Measurements from ENCODE around the gene YY1.

GRCh38 chr14:100314724-100315123 lies 75.8 kb downstream of the YY1 start:
- TF ChIP-seq POLR2A (IDR thresholded peaks at IDR 0.05; ENCODE audit: low read depth, low read length) (no peak), CTCF (conservative IDR thresholded peaks at IDR 0.05; ENCODE audit: low read depth, low read length) (no peak), USF2 (IDR thresholded peaks at IDR 0.05; ENCODE audit: low read depth, low read length) (no peak), BHLHE40 (IDR thresholded peaks at IDR 0.05; ENCODE audit: low read depth, low read length) (no peak), FOS (IDR thresholded peaks at IDR 0.05; ENCODE audit: low read depth, low read length) (no peak), MAZ (IDR thresholded peaks at IDR 0.05; ENCODE audit: borderline replicate concordance, low read depth, low read length) (no peak), MXI1 (IDR thresholded peaks at IDR 0.05; ENCODE audit: borderline replicate concordance, low read depth, low read length) (no peak), RCOR1 (IDR thresholded peaks at IDR 0.05; ENCODE audit: insufficient replicate concordance, low read length) (no peak), MAFK (IDR thresholded peaks at IDR 0.05; ENCODE audit: low read depth, low read length) (no peak), RAD21 (IDR thresholded peaks at IDR 0.05; ENCODE audit: low read length) (no peak)
- TF ChIP-seq, protein P1, sequence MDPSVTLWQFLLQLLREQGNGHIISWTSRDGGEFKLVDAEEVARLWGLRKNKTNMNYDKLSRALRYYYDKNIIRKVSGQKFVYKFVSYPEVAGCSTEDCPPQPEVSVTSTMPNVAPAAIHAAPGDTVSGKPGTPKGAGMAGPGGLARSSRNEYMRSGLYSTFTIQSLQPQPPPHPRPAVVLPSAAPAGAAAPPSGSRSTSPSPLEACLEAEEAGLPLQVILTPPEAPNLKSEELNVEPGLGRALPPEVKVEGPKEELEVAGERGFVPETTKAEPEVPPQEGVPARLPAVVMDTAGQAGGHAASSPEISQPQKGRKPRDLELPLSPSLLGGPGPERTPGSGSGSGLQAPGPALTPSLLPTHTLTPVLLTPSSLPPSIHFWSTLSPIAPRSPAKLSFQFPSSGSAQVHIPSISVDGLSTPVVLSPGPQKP (IDR thresholded peaks at IDR 0.05; ENCODE audit: borderline replicate concordance, low read depth, low read length), result no peak
